PFSK-1 (cell line): ENCODE data around the gene PCDHGB5.

Experiments used
- FOXP2 ChIP-seq: optimal IDR thresholded peaks from 2 replicates; pipeline ENCODE3; 2011; ENCODE audit warnings: borderline replicate concordance, control low read depth, inconsistent platforms; ENCODE audit not compliant: insufficient read depth; ENCODE audit errors: extremely low read length, extremely low read depth
- POLR2AphosphoS5 ChIP-seq: IDR thresholded peaks from 2 replicates; pipeline ENCODE4 v1.6.1; 2012; ENCODE audit warnings: low read depth, mild to moderate bottlenecking, control low read depth, low read length, moderate library complexity
- REST ChIP-seq, 2 experiments: IDR thresholded peaks; 2 replicates each; pipeline versions ENCODE4 v1.6.1 to v1.8.0; 2011 to 2012; ENCODE audit warnings: low read depth in 2 of 2, low read length in 2 of 2, control low read depth in 1 of 2, inconsistent platforms in 1 of 2, mild to moderate bottlenecking in 1 of 2, moderate library complexity in 1 of 2; ENCODE audit not compliant: insufficient read depth in 1 of 2
- SIN3A ChIP-seq: IDR thresholded peaks from 2 replicates; pipeline ENCODE4 v1.6.1; 2012; ENCODE audit warnings: mild to moderate bottlenecking, low read length, moderate library complexity, borderline replicate concordance; ENCODE audit not compliant: insufficient read depth
- TAF1 ChIP-seq: IDR thresholded peaks from 2 replicates; pipeline ENCODE4 v1.6.1; 2012; ENCODE audit warnings: low read length, control low read depth, borderline replicate concordance; ENCODE audit not compliant: insufficient read depth

The PCDHGB5 gene

GRCh38 chr5:141392429-141393198 lies 5.1 kb upstream of the PCDHGB5 start, which contains the start of gene PCDHGA8:
TSS of gene PCDHGA8 (plus strand) at chr5:141392633. CDS start at chr5:141392814, 181 bp downstream.
- TF ChIP-seq REST (IDR thresholded peaks at IDR 0.05; ENCODE audit: insufficient read depth in 1 of 2, low read depth in 2 of 2, low read length in 2 of 2), result no peak
- no peak for TF ChIP-seq FOXP2
- no peak for TF ChIP-seq SIN3A
- TF ChIP-seq TAF1, result no peak

GRCh38 chr5:141393267-141393666 lies 4.5 kb upstream of the PCDHGB5 start:
- TF ChIP-seq SIN3A (no peak), REST (IDR thresholded peaks at IDR 0.05; ENCODE audit: insufficient read depth in 1 of 2, low read depth in 2 of 2, low read length in 2 of 2) (no peak), POLR2AphosphoS5 (no peak), TAF1 (no peak), FOXP2 (no peak)

- TF ChIP-seq TAF1 (no peak), REST (IDR thresholded peaks at IDR 0.05; ENCODE audit: insufficient read depth in 1 of 2, low read depth in 2 of 2, low read length in 2 of 2) (no peak), SIN3A (no peak), FOXP2 (no peak), POLR2AphosphoS5 (no peak)
Measured at GRCh38 chr5:141398608-141399007, 861 bp downstream of the PCDHGB5 start.

- TF ChIP-seq FOXP2 (no peak), POLR2AphosphoS5 (no peak), SIN3A (no peak), TAF1 (no peak), REST (IDR thresholded peaks at IDR 0.05; ENCODE audit: insufficient read depth in 1 of 2, low read depth in 2 of 2, low read length in 2 of 2) (no peak)
Measured at GRCh38 chr5:141399555-141400258, 2.0 kb downstream of the PCDHGB5 start.
